OCI-LY7 (cell line): ENCODE data around the gene CASK.

Experiments used
- CTCF ChIP-seq: fragments of 200-600 bp; sonication (generic); conservative IDR thresholded peaks from 2 replicates; pipeline ENCODE4 v1.5.1; 2014; ENCODE audit warnings: mild to moderate bottlenecking, antibody characterized with exemption, low read length, moderate library complexity, mixed read lengths
- EZH2phosphoT487 ChIP-seq: fragments of 200-600 bp; sonication (generic); IDR thresholded peaks from 2 replicates; pipeline ENCODE4 v1.6.1; 2018; ENCODE audit warnings: low read depth, borderline replicate concordance, mild to moderate bottlenecking, mixed run types, antibody characterized with exemption, low read length, moderate library complexity, mixed read lengths

DNA sequence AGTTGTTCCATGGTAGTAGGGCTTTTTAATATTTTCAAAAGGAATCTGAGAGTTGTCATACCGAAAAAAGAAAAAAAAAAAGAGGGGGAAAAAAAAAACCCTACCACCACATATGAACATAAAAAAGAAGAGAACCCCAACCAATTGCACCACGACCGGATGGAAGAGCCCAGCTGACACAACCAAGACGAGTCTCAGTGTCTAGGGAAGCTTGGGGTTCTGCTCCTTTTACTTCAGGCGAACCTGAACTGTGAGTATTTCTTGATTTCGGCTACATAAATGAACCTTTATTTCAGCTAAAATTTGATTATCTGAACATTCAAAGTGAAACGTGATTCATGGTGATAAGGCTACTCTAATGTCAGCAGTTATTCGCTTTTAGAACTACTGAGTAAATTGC is 234.5 kb downstream of the CASK start, which contains the start of gene GPR34:
- TF ChIP-seq CTCF (no peak), EZH2phosphoT487 (no peak)
